Stimulated activated naive CD8-positive, alpha-beta T cell treated with anti-CD3 and anti-CD28 coated beads, Interleukin-15, Interleukin-2, amounts not matched to agents 100 U/mL and 50 U/mL, for 24 hours (primary cell): ENCODE results near the gene CCDC78.
"Not testable (repeated sequence)": the region's sequence is repeated elsewhere in the genome, so short reads cannot be mapped to it uniquely, and the experiment has no call there.

ENCODE experiments used
- ATAC-seq: fragments of 150-1000 bp; cut with Tn5 transposase; one replicate; pipeline ENCODE4 v1.10.0; 2021
- DNase-seq: peaks from one replicate; pipeline ENCODE4 v3.0.0; 2021

The CCDC78 gene

GRCh38 chr16:693766-694165 is 32.5 kb downstream of the CCDC78 start:
- DNase-seq, result no peak
- ATAC-seq, result no peak

- DNase-seq (no peak), ATAC-seq (no peak)
Measured at GRCh38 chr16:693364-693763, 32.9 kb downstream of the CCDC78 start.

- no peak for ATAC-seq
- no peak for DNase-seq
Measured at GRCh38 chr16:692356-693108, 33.7 kb downstream of the CCDC78 start.

GRCh38 chr16:691242-691641 is 35.0 kb downstream of the CCDC78 start:
- ATAC-seq, DNase-seq: not testable (repeated sequence)

- DNase-seq, result no peak
- no peak for ATAC-seq
Measured at GRCh38 chr16:689175-689897, 36.9 kb downstream of the CCDC78 start.

GRCh38 chr16:687499-687898 is 38.7 kb downstream of the CCDC78 start:
- ATAC-seq (no peak), DNase-seq (no peak)

GRCh38 chr16:686459-687260 is 39.6 kb downstream of the CCDC78 start:
- DNase-seq (no peak), ATAC-seq (no peak)

- DNase-seq, result peak; percentile 45
- ATAC-seq, result no peak
Measured at GRCh38 chr16:685967-686366, 40.3 kb downstream of the CCDC78 start.

GRCh38 chr16:684961-685696 is 41.1 kb downstream of the CCDC78 start:
- DNase-seq, result no peak
- no peak for ATAC-seq

GRCh38 chr16:684071-684794 is 42.0 kb downstream of the CCDC78 start, which contains the start of gene JMJD8:
Gene JMJD8, minus strand, starts transcription at chr16:684334. Its CDS starts 15 bp downstream, at chr16:684319.
- ATAC-seq (peak; percentile 82), DNase-seq (peak; percentile 99)

GRCh38 chr16:683396-684070 is 42.7 kb downstream of the CCDC78 start:
- ATAC-seq, result no peak
- DNase-seq, result no peak

- no peak for DNase-seq
- no peak for ATAC-seq
Measured at GRCh38 chr16:682493-683395, 43.5 kb downstream of the CCDC78 start.

GRCh38 chr16:681746-682427 is 44.4 kb downstream of the CCDC78 start:
- no peak for ATAC-seq
- DNase-seq, result no peak

GRCh38 chr16:680967-681745 is 45.1 kb downstream of the CCDC78 start:
- DNase-seq, result no peak
- no peak for ATAC-seq

- ATAC-seq (no peak), DNase-seq (no peak)
Measured at GRCh38 chr16:680625-680945, 45.7 kb downstream of the CCDC78 start.

GRCh38 chr16:679814-680624 is 46.2 kb downstream of the CCDC78 start, which contains the start of gene STUB1:
Gene STUB1, plus strand, starts transcription at chr16:680410. Its CDS starts 116 bp downstream, at chr16:680526.
- ATAC-seq, result peak; percentile 42
- peak; percentile 92 for DNase-seq
